ENCODE results near the gene TNFRSF12A. TPM values are rescaled to one million over a fixed set of nuclear protein-coding genes. Genes with fewer than 3 reads are reported as not detected.

TNFRSF12A gene, protein sequence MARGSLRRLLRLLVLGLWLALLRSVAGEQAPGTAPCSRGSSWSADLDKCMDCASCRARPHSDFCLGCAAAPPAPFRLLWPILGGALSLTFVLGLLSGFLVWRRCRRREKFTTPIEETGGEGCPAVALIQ
- 307 and 390 TPM in 2 replicates for total RNA-seq (2014; rRNA removed; shearing (Covaris generic))

GRCh38 chr16:3020247-3020603, at the start of gene TNFRSF12A:
Gene TNFRSF12A, plus strand, starts transcription at chr16:3020368. Its CDS starts 30 bp downstream, at chr16:3020398.
- DNase-seq (ENCODE audit: low read depth) = peak; percentile 90

GRCh38 chr16:2970563-2970962, 49.6 kb upstream of the TNFRSF12A start:
- no peak for DNase-seq (ENCODE audit: low read depth)

GRCh38 chr16:2971134-2971984, 48.8 kb upstream of the TNFRSF12A start:
- DNase-seq (ENCODE audit: low read depth) = no peak

- DNase-seq (ENCODE audit: low read depth) = no peak
Observed at GRCh38 chr16:2971985-2972784, 48.0 kb upstream of the TNFRSF12A start.

- DNase-seq (ENCODE audit: low read depth) = no peak
Observed at GRCh38 chr16:2973093-2973492, 47.1 kb upstream of the TNFRSF12A start.

- DNase-seq (ENCODE audit: low read depth) = no peak
Observed at GRCh38 chr16:2973605-2974318, 46.4 kb upstream of the TNFRSF12A start.

DNA sequence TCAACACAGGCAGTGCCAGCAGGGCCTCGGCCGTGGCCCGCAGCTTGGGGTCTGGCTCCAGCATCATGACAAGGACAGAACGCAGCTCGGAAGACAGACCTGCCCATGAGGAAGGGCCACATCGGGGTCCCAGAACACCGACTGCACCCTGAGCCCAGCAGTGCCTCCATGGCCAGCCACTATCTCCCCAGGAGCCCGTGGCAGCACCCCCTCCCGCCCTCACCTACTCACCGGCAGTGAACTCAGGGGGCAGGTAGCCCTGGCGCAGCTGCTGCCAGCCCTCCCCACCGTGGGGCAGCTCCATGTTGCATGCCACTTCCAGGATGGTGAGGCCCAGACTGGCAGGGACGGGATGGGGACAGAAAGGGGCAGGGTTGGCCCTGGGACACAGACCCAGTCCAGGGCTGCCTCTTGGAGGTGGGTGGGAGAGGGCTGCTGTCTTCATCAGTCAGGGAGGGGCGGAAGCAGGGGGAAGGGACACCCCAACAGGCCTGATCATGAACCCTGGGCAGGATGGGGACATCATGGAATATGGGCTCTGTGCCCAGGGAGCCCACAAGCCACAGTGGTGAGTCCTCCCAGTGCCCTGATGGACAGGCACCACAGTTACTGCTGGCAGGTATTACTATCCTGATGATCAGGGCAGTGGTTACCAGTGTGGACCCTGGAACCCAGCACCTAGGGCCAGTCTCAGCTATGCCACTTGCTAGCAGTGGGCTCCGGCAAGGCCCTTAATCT, 45.7 kb upstream of the TNFRSF12A start:
- DNase-seq (ENCODE audit: low read depth) = no peak

- no peak for DNase-seq (ENCODE audit: low read depth)
Observed at GRCh38 chr16:2975161-2975795, 44.9 kb upstream of the TNFRSF12A start.

- DNase-seq (ENCODE audit: low read depth) = no peak
Observed at GRCh38 chr16:2976201-2976600, 44.0 kb upstream of the TNFRSF12A start.

GRCh38 chr16:2976673-2977072, 43.5 kb upstream of the TNFRSF12A start:
- DNase-seq (ENCODE audit: low read depth) = no peak

DNA sequence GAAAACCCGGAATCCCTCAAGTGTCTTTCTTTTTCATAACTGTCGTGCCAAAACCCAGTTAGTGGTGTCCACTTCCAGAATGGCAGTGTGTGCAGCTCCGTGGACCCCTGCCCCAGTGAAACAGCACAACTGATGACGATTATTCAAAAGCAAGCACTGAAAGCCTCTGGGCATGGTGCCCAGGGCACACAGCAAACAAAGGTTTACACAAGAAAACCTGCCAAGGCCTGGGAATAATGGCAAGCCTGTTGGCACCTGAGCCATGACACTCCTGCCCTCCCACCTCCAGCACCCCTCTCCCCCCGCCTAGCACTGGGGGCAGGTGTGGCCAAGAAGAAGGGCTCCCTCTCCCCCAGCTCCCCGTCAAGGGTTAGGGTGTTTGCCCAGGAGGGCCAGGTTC, 42.7 kb upstream of the TNFRSF12A start:
- no peak for DNase-seq (ENCODE audit: low read depth)

DNA sequence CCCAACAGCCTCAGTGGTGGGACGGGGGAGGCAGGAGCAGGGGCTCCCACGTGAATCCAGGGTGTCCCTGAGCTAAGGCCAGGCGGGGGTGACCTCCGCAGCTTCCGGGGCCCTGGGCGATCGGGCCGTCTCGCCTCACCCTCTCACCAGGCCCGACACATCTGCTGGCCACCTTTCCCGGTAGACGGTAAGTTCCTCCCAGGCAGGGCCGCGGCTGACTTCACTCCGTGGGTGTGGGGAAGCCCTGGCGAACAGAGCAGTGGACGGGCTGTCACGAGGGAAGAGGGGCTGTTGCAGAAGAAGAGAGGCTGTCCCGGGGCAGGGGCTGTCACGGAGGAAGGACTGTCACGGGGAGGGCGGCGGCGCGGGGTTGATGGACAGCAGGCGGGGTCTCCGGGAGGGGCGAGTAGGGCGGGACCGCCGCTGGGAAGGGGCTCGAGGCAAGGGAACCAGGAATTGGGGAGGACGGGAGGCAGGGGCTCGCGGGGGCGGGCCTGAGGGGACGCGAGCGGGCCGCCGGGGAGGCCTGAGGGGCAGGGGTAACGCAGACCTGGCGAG, 40.4 kb upstream of the TNFRSF12A start:
- no peak for DNase-seq (ENCODE audit: low read depth)

GRCh38 chr16:2980227-2981176, 39.7 kb upstream of the TNFRSF12A start, which contains the start of gene PKMYT1:
Gene PKMYT1, minus strand, starts transcription at chr16:2980446. Its CDS starts 789 bp downstream, at chr16:2979657.
- DNase-seq (ENCODE audit: low read depth) = peak; percentile 91

DNA sequence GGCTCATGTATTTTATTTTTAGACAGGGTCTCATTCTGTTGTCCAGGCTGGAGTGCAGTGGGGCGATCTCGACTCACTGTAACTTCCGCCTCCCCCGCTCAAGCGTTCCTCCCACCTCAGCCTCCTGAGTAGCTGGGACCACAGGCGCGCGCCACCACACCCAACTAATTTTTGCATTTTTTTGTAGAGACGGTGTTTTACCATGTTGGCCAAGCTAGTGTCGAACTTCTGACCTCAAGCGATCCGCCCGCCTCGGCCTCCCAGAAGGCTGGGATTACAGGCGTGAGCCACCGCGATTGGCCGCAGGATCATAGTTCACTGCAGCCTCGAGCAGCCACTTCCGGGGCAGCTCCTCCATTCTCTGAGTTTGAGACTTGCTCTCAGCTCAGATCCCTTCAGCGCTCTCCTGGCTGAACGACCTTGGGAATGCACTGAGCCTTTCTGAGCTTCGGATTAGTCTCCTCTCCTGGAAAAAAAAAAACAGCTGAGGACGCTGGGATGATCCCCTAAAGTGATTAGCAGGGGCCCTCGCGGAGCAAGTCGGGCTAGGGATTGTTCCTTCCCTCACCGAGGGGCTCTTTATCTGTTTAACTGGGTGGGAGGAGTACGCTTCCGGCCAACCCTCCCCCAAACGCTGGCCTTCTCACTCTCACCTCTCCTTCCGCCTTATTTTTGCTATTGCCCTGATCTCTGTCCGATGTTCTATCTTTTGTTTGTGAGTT, 38.8 kb upstream of the TNFRSF12A start:
- no peak for DNase-seq (ENCODE audit: low read depth)

DNA sequence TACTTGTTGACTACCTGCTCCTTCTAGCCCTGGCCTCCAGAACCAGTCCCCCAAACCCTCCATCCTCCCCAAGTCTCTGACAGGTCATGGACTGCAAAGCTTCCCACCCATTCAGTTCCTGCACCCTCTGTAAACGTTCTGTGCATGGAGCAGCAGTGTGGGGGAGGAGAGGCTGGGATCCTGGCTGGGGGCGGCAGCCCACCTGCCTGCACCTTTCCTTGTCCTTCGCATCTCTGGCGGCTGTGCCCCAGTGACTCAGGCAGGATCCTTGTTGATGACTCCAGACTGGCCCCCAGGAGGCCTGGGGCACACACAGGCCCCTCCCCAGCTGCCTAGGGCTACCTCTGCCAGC, 38.3 kb upstream of the TNFRSF12A start:
- no peak for DNase-seq (ENCODE audit: low read depth)

- no peak for DNase-seq (ENCODE audit: low read depth)
Observed at GRCh38 chr16:2982402-2982801, 37.8 kb upstream of the TNFRSF12A start.

- peak; percentile 88 for DNase-seq (ENCODE audit: low read depth)
Observed at GRCh38 chr16:2983706-2984136, 36.4 kb upstream of the TNFRSF12A start.

- no peak for DNase-seq (ENCODE audit: low read depth)
Observed at GRCh38 chr16:2985462-2985861, 34.7 kb upstream of the TNFRSF12A start.
